ENCODE data around the gene SLCO3A1. TPM values are rescaled to one million over a fixed set of nuclear protein-coding genes. Genes with fewer than 3 reads are reported as not detected.

SLCO3A1 gene
- total RNA-seq, 1 experiment from 2014 or later: not detected

DNA sequence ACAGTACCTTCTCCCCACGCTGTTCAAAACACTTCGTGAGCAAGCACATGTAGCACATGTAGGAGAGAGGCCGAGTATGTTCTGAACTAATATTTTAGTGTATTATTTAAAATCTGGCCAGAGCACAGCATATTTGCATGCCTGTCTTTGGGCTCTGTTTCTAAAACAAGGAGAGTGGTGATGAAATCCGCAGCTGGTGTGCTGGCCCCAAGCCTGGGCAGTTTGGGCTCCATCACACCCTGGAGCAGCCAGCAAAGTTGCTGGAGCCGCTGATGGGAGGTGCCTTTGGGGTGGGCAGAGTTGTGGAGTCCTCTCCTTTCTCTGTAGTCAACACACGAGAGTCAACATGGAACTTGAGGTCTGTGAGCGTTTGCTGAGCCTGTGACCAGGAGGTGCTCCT, 116.6 kb downstream of the SLCO3A1 start:
- no peak for TF ChIP-seq CTCF (IDR thresholded peaks at IDR 0.05; ENCODE audit: insufficient read depth in 1 of 2, low read depth in 1 of 2, low read length in 1 of 2, severe bottlenecking in 1 of 2, unreplicated experiment in 1 of 2)
- CTCF ChIA-PET: interaction anchor here (0.6 kb wide), 1 partner anchor 108 kb away, joined by 3 read pairs; no protein-coding TSS in a partner anchor
- no peak overlapping the region for H3K27ac Mint-ChIP-seq (ENCODE audit: unreplicated experiment)

GRCh38 chr15:91973481-91973880, 120.0 kb downstream of the SLCO3A1 start:
- H3K4me3 Mint-ChIP-seq (ENCODE audit: unreplicated experiment): no peak overlapping the region
- H3K36me3 Mint-ChIP-seq (ENCODE audit: insufficient read depth, unreplicated experiment): no peaks in the 10 kb centered on the region
- Histone ChIP-seq H3K9me3 (no peaks in the 10 kb centered on the region), H3K36me3 (ENCODE audit: control insufficient read depth, insufficient read depth, low read length) (no peaks in the 10 kb centered on the region), H3K27me3 (replicated peaks; ENCODE audit: control insufficient read depth, insufficient read depth, low read length) (no peaks in the 10 kb centered on the region), H3K4me3 (ENCODE audit: low read depth, low read length) (no peak overlapping the region), H3K4me1 (no peaks in the 10 kb centered on the region)
- no peaks in the 10 kb centered on the region for H3K9me3 Mint-ChIP-seq (ENCODE audit: unreplicated experiment)
- H3K27me3 Mint-ChIP-seq (ENCODE audit: insufficient read depth, unreplicated experiment): peaks cover 6% of the 10 kb centered on the region
- ChIA-PET POLR2A (no interaction called here), CTCF (no interaction called here)
- no TSS peak for BruUV-seq (replicated peaks)
- TF ChIP-seq CTCF (IDR thresholded peaks at IDR 0.05; ENCODE audit: insufficient read depth in 1 of 2, low read depth in 1 of 2, low read length in 1 of 2, severe bottlenecking in 1 of 2, unreplicated experiment in 1 of 2): no peak
- H3K27ac Mint-ChIP-seq (ENCODE audit: unreplicated experiment): no peak overlapping the region
- DNase-seq: no peak
- no peaks in the 10 kb centered on the region for H3K4me1 Mint-ChIP-seq (ENCODE audit: low read depth, unreplicated experiment)
- intact Hi-C loops (cut with micrococcal nuclease; ENCODE audit: unreplicated experiment): no loop called here

More for the DNA sequence above, 116.6 kb downstream of the SLCO3A1 start:
- no peaks in the 10 kb centered on the region for H3K4me1 ChIP-seq
- H3K4me3 ChIP-seq (ENCODE audit: low read depth, low read length): no peak overlapping the region
- no peaks in the 10 kb centered on the region for H3K36me3 ChIP-seq (ENCODE audit: control insufficient read depth, insufficient read depth, low read length)
- Mint-ChIP-seq H3K36me3 (ENCODE audit: insufficient read depth, unreplicated experiment) (no peaks in the 10 kb centered on the region), H3K4me3 (ENCODE audit: unreplicated experiment) (no peak overlapping the region), H3K9me3 (ENCODE audit: unreplicated experiment) (no peaks in the 10 kb centered on the region), H3K4me1 (ENCODE audit: low read depth, unreplicated experiment) (no peaks in the 10 kb centered on the region), H3K27me3 (ENCODE audit: insufficient read depth, unreplicated experiment) (peaks cover 6% of the 10 kb centered on the region)
- POLR2A ChIA-PET: no interaction called here
- no peak for DNase-seq
- H3K27me3 ChIP-seq (replicated peaks; ENCODE audit: control insufficient read depth, insufficient read depth, low read length): no peaks in the 10 kb centered on the region
- no peaks in the 10 kb centered on the region for H3K9me3 ChIP-seq
- BruUV-seq (replicated peaks): no TSS peak
- intact Hi-C loops (cut with micrococcal nuclease; ENCODE audit: unreplicated experiment): no loop called here

- Histone ChIP-seq H3K9me3 (no peaks in the 10 kb centered on the region), H3K36me3 (ENCODE audit: control insufficient read depth, insufficient read depth, low read length) (no peaks in the 10 kb centered on the region), H3K4me1 (no peaks in the 10 kb centered on the region), H3K27me3 (replicated peaks; ENCODE audit: control insufficient read depth, insufficient read depth, low read length) (no peaks in the 10 kb centered on the region), H3K4me3 (ENCODE audit: low read depth, low read length) (no peak overlapping the region)
- intact Hi-C loops (cut with micrococcal nuclease; ENCODE audit: unreplicated experiment): no loop called here
- Mint-ChIP-seq H3K4me3 (ENCODE audit: unreplicated experiment) (no peak overlapping the region), H3K9me3 (ENCODE audit: unreplicated experiment) (no peaks in the 10 kb centered on the region), H3K36me3 (ENCODE audit: insufficient read depth, unreplicated experiment) (no peaks in the 10 kb centered on the region), H3K27ac (ENCODE audit: unreplicated experiment) (no peak overlapping the region), H3K4me1 (ENCODE audit: low read depth, unreplicated experiment) (no peaks in the 10 kb centered on the region), H3K27me3 (ENCODE audit: insufficient read depth, unreplicated experiment) (peaks cover 6% of the 10 kb centered on the region)
- no peak for TF ChIP-seq CTCF (IDR thresholded peaks at IDR 0.05; ENCODE audit: insufficient read depth in 1 of 2, low read depth in 1 of 2, low read length in 1 of 2, severe bottlenecking in 1 of 2, unreplicated experiment in 1 of 2)
- no TSS peak for BruUV-seq (replicated peaks)
- ChIA-PET CTCF (no interaction called here), POLR2A (no interaction called here)
- DNase-seq: no peak
These were observed 120.8 kb downstream of the SLCO3A1 start for GRCh38 chr15:91974321-91974720.

Data from Caco-2 (cell line).